HG03457 (cell line): ENCODE data around the gene SPATA33.
"Not testable (repeated sequence)": the region's sequence is repeated elsewhere in the genome, so short reads cannot be mapped to it uniquely, and the experiment has no call there.

Experiments
- ATAC-seq: cut with Tn5 transposase; IDR thresholded peaks from one replicate; pipeline ENCODE4 v1.9.1; 2021; ENCODE audit warnings: moderate number of reproducible peaks; ENCODE audit not compliant: unreplicated experiment

SPATA33 gene

GRCh38 chr16:89691231-89691985 lies 33.8 kb downstream of the SPATA33 start:
- no peak for ATAC-seq

DNA sequence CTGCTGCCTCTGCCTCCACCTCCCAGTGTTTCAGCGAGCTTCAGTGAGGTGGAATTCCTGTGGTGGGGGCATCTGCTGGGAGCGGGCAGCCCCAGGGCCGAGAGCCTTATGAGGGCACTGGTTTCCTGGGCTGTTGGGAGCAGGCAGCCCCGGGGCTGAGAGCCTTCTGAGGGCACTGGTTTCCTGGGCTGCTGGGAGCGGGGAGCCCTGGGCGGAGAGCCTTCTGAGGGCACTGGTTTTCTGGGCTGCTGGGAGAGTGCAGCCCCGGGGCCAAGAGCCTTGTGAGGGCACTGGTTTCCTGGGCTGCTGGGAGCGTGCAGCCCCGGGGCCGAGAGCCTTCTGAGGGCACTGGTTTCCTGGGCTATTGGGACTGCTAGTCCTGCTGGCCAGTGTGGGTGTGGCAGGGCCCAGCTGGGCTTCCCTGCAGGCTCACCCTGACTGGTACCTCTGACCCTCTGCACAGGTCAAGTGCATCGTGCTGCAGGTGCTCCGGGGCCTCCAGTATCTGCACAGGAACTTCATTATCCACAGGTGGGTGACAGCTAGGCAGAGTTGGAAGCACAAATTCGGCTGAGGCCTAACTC lies 34.4 kb downstream of the SPATA33 start:
- no peak for ATAC-seq

DNA sequence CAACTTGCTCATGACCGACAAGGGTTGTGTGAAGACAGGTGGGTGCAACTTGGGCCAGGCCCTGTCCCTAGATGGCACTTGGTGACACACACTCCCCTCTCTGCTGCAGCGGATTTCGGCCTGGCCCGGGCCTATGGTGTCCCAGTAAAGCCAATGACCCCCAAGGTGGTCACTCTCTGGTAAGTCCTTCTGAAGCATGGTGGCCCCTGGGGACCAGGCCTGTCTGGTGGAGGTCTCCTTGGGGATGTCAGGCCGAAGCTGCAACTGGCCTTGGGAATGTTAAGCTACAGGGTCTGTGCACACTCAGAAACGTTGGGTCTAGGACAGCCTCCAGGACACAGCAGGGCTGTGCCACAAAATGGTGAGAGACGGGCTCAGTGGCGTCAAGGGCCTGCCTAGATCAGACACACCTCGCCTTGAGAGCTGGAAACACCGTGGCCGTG lies 35.7 kb downstream of the SPATA33 start:
- ATAC-seq: no peak

DNA sequence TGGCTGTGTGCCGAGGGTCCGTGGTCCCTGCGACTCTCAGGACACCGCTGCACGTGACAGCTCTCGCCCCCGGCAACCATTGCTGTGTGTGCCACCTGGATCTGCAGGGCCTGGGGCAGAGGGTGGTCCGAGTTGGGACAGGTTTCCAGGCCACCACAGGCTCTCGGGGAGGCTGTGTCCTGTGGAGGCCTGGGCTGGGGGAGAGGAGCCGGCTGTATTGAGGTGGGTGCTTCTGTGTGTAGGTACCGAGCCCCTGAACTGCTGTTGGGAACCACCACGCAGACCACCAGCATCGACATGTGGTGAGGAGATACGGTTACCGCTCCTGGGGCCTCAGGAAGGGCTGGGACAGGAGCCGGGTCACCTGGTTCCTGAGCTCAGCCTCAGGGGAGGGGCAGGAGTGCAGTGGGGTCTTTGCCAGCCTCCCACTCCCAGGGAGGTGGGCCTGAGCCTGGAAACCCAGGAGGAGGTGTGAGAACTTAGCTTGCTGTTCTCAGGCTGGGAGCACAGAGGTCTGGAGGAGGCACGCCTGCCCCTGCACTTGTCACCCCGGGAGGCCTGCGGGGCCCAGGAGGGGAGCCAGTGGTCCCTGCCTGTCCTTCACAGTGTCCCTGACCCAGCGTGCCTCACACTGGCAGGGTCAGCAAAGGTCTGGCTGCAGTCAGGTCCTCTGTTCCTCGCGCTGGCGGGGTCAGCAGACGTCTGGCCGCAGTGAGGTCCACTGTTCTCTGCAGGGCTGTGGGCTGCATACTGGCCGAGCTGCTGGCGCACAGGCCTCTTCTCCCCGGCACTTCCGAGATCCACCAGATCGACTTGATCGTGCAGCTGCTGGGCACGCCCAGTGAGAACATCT lies 36.5 kb downstream of the SPATA33 start:
- no peak for ATAC-seq

DNA sequence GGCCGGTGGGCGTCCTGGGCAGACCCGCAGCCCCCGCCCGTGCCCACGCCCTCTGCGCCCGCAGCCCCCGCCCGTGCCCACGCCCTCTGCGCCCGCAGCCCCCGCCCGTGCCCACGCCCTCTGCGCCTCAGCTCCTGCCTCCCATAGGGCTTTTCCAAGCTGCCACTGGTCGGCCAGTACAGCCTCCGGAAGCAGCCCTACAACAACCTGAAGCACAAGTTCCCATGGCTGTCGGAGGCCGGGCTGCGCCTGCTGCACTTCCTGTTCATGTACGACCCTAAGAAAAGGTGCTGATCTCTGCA lies 37.1 kb downstream of the SPATA33 start:
- ATAC-seq: not testable (repeated sequence)

DNA sequence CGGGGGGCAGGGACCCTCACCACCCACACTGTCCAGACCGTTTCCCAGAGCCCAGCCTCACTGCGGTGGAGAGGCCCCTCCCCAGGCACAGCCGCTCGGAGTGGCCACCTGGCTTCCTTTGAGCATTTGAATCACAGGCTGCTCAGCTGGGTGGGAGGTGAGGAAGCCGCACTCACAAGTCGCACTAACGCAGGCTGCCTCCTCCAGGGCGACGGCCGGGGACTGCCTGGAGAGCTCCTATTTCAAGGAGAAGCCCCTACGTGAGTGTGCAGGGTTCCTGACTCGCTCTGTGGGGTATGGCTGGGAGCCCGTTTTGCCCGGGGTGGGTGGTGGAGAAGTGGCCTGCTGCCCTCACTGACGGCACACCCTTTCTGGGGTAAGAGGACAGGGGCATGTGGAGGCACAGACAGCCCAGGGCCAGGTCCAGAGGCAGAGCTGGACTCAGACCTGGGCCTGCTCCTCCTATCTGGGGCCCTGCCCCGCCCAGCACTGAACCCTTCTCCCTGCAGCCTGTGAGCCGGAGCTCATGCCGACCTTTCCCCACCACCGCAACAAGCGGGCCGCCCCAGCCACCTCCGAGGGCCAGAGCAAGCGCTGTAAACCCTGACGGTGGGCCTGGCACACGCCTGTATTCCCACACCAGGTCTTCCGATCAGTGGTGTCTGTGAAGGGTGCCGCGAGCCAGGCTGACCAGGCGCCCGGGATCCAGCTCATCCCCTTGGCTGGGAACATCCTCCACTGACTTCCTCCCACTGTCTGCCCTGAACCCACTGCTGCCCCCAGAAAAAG lies 37.6 kb downstream of the SPATA33 start:
- ATAC-seq: no peak

DNA sequence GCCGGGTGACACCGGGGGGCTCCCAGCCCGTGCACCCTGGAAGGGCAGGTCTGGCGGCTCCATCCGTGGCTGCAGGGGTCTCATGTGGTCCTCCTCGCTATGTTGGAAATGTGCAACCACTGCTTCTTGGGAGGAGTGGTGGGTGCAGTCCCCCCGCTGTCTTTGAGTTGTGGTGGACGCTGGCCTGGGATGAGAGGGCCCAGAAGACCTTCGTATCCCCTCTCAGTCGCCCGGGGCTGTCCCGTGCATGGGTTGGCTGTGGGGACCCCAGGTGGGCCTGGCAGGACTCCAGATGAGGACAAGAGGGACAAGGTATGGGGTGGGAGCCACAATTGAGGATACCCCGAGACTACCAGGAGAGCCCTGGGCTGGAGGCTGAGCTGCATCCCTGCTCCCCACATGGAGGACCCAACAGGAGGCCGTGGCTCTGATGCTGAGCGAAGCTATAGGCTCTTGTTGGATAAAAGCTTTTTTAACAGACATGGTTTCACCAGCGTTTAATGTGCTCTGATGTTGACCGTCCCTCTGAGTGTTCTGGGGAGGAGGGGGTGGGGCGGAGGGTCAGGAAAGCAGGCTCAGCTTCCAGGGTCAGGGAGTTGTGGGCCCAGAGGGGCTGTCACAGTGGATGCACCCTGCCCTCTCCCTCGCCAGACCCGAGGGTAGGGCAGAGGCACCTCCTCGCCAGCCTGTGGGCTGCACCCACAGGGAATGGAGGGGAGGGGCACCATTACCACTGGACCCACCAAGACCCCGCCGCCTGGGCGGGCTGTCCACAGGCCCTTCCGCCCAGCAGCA lies 38.4 kb downstream of the SPATA33 start:
- ATAC-seq: no peak

DNA sequence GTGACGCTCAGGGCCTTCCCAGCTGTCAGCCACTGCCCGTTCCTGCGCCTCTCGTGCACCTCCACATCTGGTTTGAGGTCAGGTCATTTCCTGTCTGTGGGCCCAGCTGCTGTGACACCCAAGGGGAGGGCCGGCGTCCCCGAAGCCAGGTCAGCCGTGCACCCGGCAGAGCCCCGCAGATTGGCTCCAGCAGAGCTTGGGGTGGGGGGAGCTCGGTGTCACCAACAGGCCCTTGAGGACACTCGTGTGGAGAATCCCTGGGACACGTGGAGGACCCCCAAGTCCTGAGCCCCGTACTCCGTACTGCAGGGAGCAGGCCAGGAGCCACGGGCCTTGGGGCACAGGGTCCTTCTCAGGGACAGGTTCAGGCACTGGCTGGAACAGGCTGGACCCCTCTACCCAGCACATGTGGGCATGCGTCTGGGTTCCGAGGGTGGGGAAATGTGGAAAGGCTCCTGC lies 39.1 kb downstream of the SPATA33 start:
- no peak for ATAC-seq

GRCh38 chr16:89697161-89697615 lies 39.6 kb downstream of the SPATA33 start:
- ATAC-seq: no peak

- ATAC-seq: no peak
Observed at GRCh38 chr16:89697616-89698331, 40.1 kb downstream of the SPATA33 start.

- not testable (repeated sequence) for ATAC-seq
Observed at GRCh38 chr16:89698717-89699116, 41.1 kb downstream of the SPATA33 start.

DNA sequence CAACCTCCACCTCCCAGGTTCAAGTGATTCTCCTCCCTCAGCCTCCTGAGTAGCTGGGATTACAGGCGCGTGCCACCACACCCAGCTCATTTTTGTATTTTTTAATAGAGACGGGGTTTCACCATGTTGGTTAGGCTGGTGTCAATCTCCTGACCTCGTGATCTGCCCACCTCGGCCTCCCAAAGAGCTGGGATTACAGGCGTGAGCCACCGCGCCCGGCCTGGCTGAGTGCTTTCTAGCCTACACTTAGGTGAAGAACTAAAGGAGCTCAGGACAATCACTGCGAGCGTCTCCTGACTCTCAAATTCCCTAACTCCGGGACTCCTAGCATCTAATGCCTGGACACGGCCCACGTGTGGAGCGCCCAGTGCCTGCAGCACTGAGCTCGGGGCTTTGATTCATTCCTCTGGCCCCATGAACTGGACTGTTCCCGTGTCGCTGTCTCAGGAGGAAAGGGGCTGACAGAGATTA lies 42.0 kb downstream of the SPATA33 start:
- peak; percentile 2 for ATAC-seq

- ATAC-seq: peak; percentile 39
Observed at GRCh38 chr16:89700100-89700648, 42.5 kb downstream of the SPATA33 start.

DNA sequence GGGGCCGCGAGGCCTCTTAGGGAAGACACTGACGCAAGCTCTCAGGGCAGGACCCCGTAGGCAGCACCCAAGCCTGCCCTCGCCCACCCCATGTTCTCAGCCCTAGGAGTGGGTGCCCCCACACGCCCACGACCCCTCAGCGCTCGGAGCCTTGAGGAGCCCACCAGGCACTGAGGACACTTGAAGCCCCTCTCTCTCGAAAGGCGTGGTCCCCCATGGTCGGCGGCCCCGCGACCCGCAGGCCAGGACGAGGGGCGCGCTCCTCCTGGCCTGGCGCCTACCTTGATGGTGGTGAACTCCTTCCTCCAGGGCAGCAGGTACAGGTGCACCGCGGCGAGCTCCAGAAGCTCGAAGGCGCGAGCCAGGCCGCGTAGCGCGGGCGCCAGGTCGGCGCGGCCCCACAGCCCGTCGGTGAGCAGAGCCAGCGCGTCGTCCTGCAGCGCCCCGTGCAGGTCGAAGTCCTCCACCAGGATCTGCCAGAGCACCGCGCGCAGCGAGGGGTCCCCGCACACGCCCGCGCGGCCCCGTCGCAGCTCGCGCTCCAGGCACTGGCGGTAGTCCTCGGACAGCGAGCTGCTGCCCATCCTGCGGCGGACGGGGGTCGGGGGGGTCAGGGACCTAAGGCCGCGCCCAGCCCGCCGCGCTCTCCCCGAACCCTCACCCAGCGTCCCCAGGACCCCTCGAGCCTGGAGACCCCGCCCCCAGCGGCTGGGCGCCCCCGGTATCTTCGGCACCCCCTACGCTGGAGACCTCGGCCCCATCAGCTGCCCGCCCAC lies 43.2 kb downstream of the SPATA33 start:
- ATAC-seq: no peak

- peak; percentile 47 for ATAC-seq
Observed at GRCh38 chr16:89701425-89702406, 44.1 kb downstream of the SPATA33 start, which contains the start of gene SPATA2L. TSS of gene SPATA2L (minus strand) at chr16:89701705. CDS start at chr16:89701232, 473 bp downstream.

- ATAC-seq: no peak
Observed at GRCh38 chr16:89704281-89704680, 46.6 kb downstream of the SPATA33 start.

- no peak for ATAC-seq
Observed at GRCh38 chr16:89705006-89705405, 47.4 kb downstream of the SPATA33 start.
